PC-3 (cell line): ENCODE data around the gene OR2H1.

ENCODE experiments used
- EZH2 ChIP-seq: fragments of 300-600 bp; sonication (generic); IDR thresholded peaks from one replicate; pipeline ENCODE4 v1.6.1; 2017; ENCODE audit warnings: antibody characterized with exemption, mild to moderate bottlenecking, low read length; ENCODE audit not compliant: unreplicated experiment
- TF ChIP-seq, protein P1 (sequence below): fragments of 300-600 bp; sonication (generic); conservative IDR thresholded peaks from 2 replicates; pipeline ENCODE4 v1.5.1; 2017; ENCODE audit warnings: antibody characterized with exemption, low read depth, mild to moderate bottlenecking, low read length

DNA sequence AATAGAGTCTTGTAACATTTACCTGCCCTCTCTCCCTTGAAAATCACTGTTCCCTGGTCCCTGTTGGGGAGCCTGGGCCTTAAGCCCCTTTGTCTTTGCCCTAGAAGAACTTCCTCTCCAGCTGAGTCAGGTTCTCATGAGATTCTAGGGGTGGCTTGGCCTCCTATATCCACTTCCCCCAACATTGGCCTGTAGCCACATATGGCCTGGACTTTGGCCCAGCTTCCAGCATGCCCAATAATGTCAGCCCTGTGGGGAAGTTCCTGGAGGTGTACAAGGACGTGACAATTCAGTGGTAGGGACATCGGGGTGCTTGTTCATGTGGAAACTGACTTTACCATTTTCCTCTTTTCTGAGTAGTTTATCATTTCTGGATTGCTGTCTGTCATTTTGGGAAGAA, 48.0 kb downstream of the OR2H1 start:
- no peak for TF ChIP-seq EZH2
- TF ChIP-seq, protein P1, sequence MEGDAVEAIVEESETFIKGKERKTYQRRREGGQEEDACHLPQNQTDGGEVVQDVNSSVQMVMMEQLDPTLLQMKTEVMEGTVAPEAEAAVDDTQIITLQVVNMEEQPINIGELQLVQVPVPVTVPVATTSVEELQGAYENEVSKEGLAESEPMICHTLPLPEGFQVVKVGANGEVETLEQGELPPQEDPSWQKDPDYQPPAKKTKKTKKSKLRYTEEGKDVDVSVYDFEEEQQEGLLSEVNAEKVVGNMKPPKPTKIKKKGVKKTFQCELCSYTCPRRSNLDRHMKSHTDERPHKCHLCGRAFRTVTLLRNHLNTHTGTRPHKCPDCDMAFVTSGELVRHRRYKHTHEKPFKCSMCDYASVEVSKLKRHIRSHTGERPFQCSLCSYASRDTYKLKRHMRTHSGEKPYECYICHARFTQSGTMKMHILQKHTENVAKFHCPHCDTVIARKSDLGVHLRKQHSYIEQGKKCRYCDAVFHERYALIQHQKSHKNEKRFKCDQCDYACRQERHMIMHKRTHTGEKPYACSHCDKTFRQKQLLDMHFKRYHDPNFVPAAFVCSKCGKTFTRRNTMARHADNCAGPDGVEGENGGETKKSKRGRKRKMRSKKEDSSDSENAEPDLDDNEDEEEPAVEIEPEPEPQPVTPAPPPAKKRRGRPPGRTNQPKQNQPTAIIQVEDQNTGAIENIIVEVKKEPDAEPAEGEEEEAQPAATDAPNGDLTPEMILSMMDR, result no peak
